Activated naive CD4-positive, alpha-beta T cell treated with anti-CD3 and anti-CD28 coated beads, Interleukin-2, amount 10 ng/mL, durations not matched to agents 7 days and 5 days (primary cell): ENCODE measurements around the gene GLB1L3.
"Not testable (repeated sequence)": the region's sequence is repeated elsewhere in the genome, so short reads cannot be mapped to it uniquely, and the experiment has no call there.

ENCODE experiments used
- CTCF ChIA-PET: fragments of 350-600 bp; sonication (Branson Sonifier 250); formaldehyde crosslinking; loops from one replicate; lab custom pipeline; 2021; ENCODE audit warnings: antibody characterized with exemption; lab: Charles Lee
- DNase-seq: peaks from one replicate; pipeline ENCODE4 v3.0.0-alpha.2; 2020
- H3K27ac Mint-ChIP-seq: one replicate; pipeline ENCODE4 v1.8.0; 2021; ENCODE audit warnings: mild to moderate bottlenecking, moderate library complexity, mixed read lengths
- H3K27me3 Mint-ChIP-seq: one replicate; pipeline ENCODE4 v1.8.0; 2021; ENCODE audit warnings: mild to moderate bottlenecking, mixed read lengths
- H3K36me3 Mint-ChIP-seq: one replicate; pipeline ENCODE4 v1.8.0; 2021; ENCODE audit warnings: mixed read lengths
- H3K4me1 Mint-ChIP-seq: one replicate; pipeline ENCODE4 v1.8.0; 2021; ENCODE audit warnings: mixed read lengths
- H3K4me3 Mint-ChIP-seq: one replicate; pipeline ENCODE4 v1.8.0; 2021; ENCODE audit warnings: mild to moderate bottlenecking, moderate library complexity, mixed read lengths
- H3K9me3 Mint-ChIP-seq: one replicate; pipeline ENCODE4 v1.8.0; 2021; ENCODE audit warnings: mixed read lengths

Gene GLB1L3

GRCh38 chr11:134273317-134273712 is 2.9 kb upstream of the GLB1L3 start:
- CTCF ChIA-PET: interaction anchor here (1.0 to 6.7 kb wide), 4 partner anchors 10 to 87 kb away, joined by 3 to 68 read pairs (median 3); no protein-coding TSS in a partner anchor
- H3K4me3 Mint-ChIP-seq: peak overlapping the region; percentile 27

GRCh38 chr11:134275188-134275533 is 1.0 kb upstream of the GLB1L3 start:
- Mint-ChIP-seq H3K27me3 (peaks cover 21% of the 10 kb centered on the region), H3K4me1 (peaks cover 67% of the 10 kb centered on the region), H3K27ac (peak overlapping the region; percentile 97), H3K36me3 (peaks cover 36% of the 10 kb centered on the region), H3K9me3 (peaks cover 4% of the 10 kb centered on the region), H3K4me3 (peak overlapping the region; percentile 94)
- no peak for DNase-seq
- CTCF ChIA-PET: interaction anchor here (6.7 kb wide), 1 partner anchor 12 kb away, joined by 68 read pairs; no protein-coding TSS in a partner anchor

More at GRCh38 chr11:134273317-134273712, 2.9 kb upstream of the GLB1L3 start:
- H3K36me3 Mint-ChIP-seq: peaks cover 31% of the 10 kb centered on the region
- no peak for DNase-seq
- no peaks in the 10 kb centered on the region for H3K9me3 Mint-ChIP-seq
- peaks cover 69% of the 10 kb centered on the region for H3K4me1 Mint-ChIP-seq
- peaks cover 18% of the 10 kb centered on the region for H3K27me3 Mint-ChIP-seq
- no peak overlapping the region for H3K27ac Mint-ChIP-seq

- peaks cover 53% of the 10 kb centered on the region for H3K4me1 Mint-ChIP-seq
- H3K36me3 Mint-ChIP-seq: peaks cover 28% of the 10 kb centered on the region
- H3K9me3 Mint-ChIP-seq: peaks cover 4% of the 10 kb centered on the region
- peak overlapping the region; percentile 97 for H3K27ac Mint-ChIP-seq
- H3K27me3 Mint-ChIP-seq: peaks cover 21% of the 10 kb centered on the region
- DNase-seq: peak; percentile 27
- H3K4me3 Mint-ChIP-seq: peak overlapping the region; percentile 94
- CTCF ChIA-PET: interaction anchor here (0.9 to 6.7 kb wide), 6 partner anchors 14 to 73 kb away, joined by 3 to 68 read pairs (median 4); no protein-coding TSS in a partner anchor
Observed at GRCh38 chr11:134276396-134277182, 410 bp downstream of the GLB1L3 start.

- Mint-ChIP-seq H3K9me3 (peaks cover 4% of the 10 kb centered on the region), H3K27me3 (peaks cover 21% of the 10 kb centered on the region), H3K27ac (peak overlapping the region; percentile 11), H3K4me3 (peak overlapping the region; percentile 80), H3K4me1 (peaks cover 48% of the 10 kb centered on the region), H3K36me3 (peaks cover 26% of the 10 kb centered on the region)
- CTCF ChIA-PET: interaction anchor here (1.1 to 6.7 kb wide), 3 partner anchors 14 to 56 kb away, joined by 3 to 68 read pairs (median 12); no protein-coding TSS in a partner anchor
- DNase-seq: no peak
Observed at GRCh38 chr11:134277183-134278001, 1.2 kb downstream of the GLB1L3 start.

GRCh38 chr11:134278356-134278755 is 2.2 kb downstream of the GLB1L3 start:
- peaks cover 4% of the 10 kb centered on the region for H3K9me3 Mint-ChIP-seq
- no peak overlapping the region for H3K27ac Mint-ChIP-seq
- H3K36me3 Mint-ChIP-seq: peaks cover 16% of the 10 kb centered on the region
- peaks cover 21% of the 10 kb centered on the region for H3K27me3 Mint-ChIP-seq
- H3K4me1 Mint-ChIP-seq: peaks cover 39% of the 10 kb centered on the region
- CTCF ChIA-PET: interaction anchor here (1.2 to 1.9 kb wide), 3 partner anchors 8 to 81 kb away, joined by 3 to 12 read pairs (median 6); no protein-coding TSS in a partner anchor
- no peak overlapping the region for H3K4me3 Mint-ChIP-seq
- no peak for DNase-seq

GRCh38 chr11:134281635-134282034 is 5.5 kb downstream of the GLB1L3 start:
- H3K9me3 Mint-ChIP-seq, CTCF ChIA-PET, H3K27ac Mint-ChIP-seq, DNase-seq, H3K4me3 Mint-ChIP-seq: not testable (repeated sequence)
- Mint-ChIP-seq H3K4me1 (peaks cover 17% of the 10 kb centered on the region), H3K36me3 (peaks cover 14% of the 10 kb centered on the region), H3K27me3 (peaks cover 16% of the 10 kb centered on the region)

- CTCF ChIA-PET: interaction anchor here (1.4 kb wide), 1 partner anchor 9 kb away, joined by 3 read pairs; no protein-coding TSS in a partner anchor
- no peak overlapping the region for H3K4me3 Mint-ChIP-seq
- H3K27me3 Mint-ChIP-seq: peaks cover 11% of the 10 kb centered on the region
- H3K4me1 Mint-ChIP-seq: peaks cover 13% of the 10 kb centered on the region
- H3K9me3 Mint-ChIP-seq: peaks cover 4% of the 10 kb centered on the region
- no peak overlapping the region for H3K27ac Mint-ChIP-seq
- no peak for DNase-seq
- peaks cover 11% of the 10 kb centered on the region for H3K36me3 Mint-ChIP-seq
Observed at GRCh38 chr11:134282121-134283045, 6.2 kb downstream of the GLB1L3 start.

GRCh38 chr11:134283461-134284230 is 7.5 kb downstream of the GLB1L3 start:
- H3K4me3 Mint-ChIP-seq: no peak overlapping the region
- H3K4me1 Mint-ChIP-seq: peaks cover 9% of the 10 kb centered on the region
- no peak overlapping the region for H3K27ac Mint-ChIP-seq
- CTCF ChIA-PET: interaction anchor here (1.4 kb wide), 1 partner anchor 10 kb away, joined by 3 read pairs; no protein-coding TSS in a partner anchor
- H3K27me3 Mint-ChIP-seq: no peaks in the 10 kb centered on the region
- no peak for DNase-seq
- peaks cover 7% of the 10 kb centered on the region for H3K36me3 Mint-ChIP-seq
- H3K9me3 Mint-ChIP-seq: peaks cover 1% of the 10 kb centered on the region

GRCh38 chr11:134284349-134284748 is 8.2 kb downstream of the GLB1L3 start:
- DNase-seq, H3K27ac Mint-ChIP-seq, H3K36me3 Mint-ChIP-seq, H3K4me1 Mint-ChIP-seq, H3K9me3 Mint-ChIP-seq, H3K27me3 Mint-ChIP-seq, H3K4me3 Mint-ChIP-seq, CTCF ChIA-PET: not testable (repeated sequence)

- Mint-ChIP-seq H3K4me3 (no peak overlapping the region), H3K4me1 (no peaks in the 10 kb centered on the region), H3K36me3 (peaks cover 3% of the 10 kb centered on the region), H3K27ac (no peak overlapping the region), H3K9me3 (no peaks in the 10 kb centered on the region), H3K27me3 (no peaks in the 10 kb centered on the region)
- CTCF ChIA-PET: interaction anchor here (1.8 kb wide), 1 partner anchor 12 kb away, joined by 4 read pairs; no protein-coding TSS in a partner anchor
- no peak for DNase-seq
Observed at GRCh38 chr11:134287561-134287960, 11.4 kb downstream of the GLB1L3 start.

GRCh38 chr11:134288486-134288885 is 12.3 kb downstream of the GLB1L3 start:
- Mint-ChIP-seq H3K27ac (no peak overlapping the region), H3K4me3 (no peak overlapping the region), H3K9me3 (no peaks in the 10 kb centered on the region), H3K27me3 (no peaks in the 10 kb centered on the region), H3K36me3 (peaks cover 3% of the 10 kb centered on the region), H3K4me1 (no peaks in the 10 kb centered on the region)
- CTCF ChIA-PET: interaction anchor here (1.8 kb wide), 1 partner anchor 13 kb away, joined by 4 read pairs; no protein-coding TSS in a partner anchor
- no peak for DNase-seq

- CTCF ChIA-PET: interaction anchor here (1.8 kb wide), 1 partner anchor 13 kb away, joined by 4 read pairs; no protein-coding TSS in a partner anchor
- Mint-ChIP-seq H3K4me3 (no peak overlapping the region), H3K4me1 (no peaks in the 10 kb centered on the region), H3K27me3 (no peaks in the 10 kb centered on the region), H3K27ac (no peak overlapping the region), H3K9me3 (no peaks in the 10 kb centered on the region), H3K36me3 (peaks cover under 1% of the 10 kb centered on the region)
- DNase-seq: no peak
Observed at GRCh38 chr11:134289167-134289566, 13.0 kb downstream of the GLB1L3 start.
